Fibroblast of pulmonary artery (primary cell): Measurements from ENCODE around the gene RNF223.

Source experiments
- DNase-seq: peaks from one replicate; pipeline ENCODE4 v3.0.0-alpha.2; 2010; ENCODE audit warnings: low read depth
- H3K4me3 ChIP-seq: replicated peaks from 2 replicates; pipeline ENCODE4 v1.5.1; 2011; ENCODE audit warnings: low read depth, mild to moderate bottlenecking, control low read depth, low read length, moderate library complexity
- TF ChIP-seq, protein P1 (sequence below): IDR thresholded peaks from 2 replicates; pipeline ENCODE4 v1.5.1; 2011; ENCODE audit warnings: mild to moderate bottlenecking, control low read depth, low read length, inconsistent platforms; ENCODE audit errors: missing control alignments

RNF223 gene

DNA sequence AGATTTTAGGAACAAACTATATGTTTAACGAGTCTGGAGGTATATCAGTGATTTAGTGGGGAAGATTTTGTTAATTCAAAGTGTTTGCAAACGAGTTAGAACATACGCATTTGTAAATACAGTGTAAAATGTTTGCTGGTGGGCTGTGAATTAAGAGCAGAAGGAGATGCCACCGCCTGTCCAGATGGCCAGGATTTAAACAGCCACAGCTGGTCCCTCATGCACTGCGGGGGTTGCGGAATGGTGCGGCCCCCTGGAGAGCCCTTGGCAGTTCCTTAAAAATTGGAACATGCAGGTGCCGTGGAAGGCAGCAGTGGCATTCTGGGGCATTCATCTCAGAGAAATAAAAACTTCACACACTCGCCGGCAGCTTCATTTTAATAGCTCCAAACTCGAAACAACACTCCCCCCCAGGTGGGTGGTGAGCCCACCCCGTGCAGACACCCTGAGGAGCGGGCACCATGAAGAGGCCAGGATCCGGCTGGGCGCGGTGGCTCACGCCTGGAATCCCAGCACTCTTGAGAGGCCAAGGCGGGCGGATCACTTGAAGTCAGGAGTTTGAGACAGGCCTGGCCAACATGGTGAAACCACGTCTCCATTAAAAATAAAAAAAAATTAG, 45.3 kb upstream of the RNF223 start:
- TF ChIP-seq, protein P1, sequence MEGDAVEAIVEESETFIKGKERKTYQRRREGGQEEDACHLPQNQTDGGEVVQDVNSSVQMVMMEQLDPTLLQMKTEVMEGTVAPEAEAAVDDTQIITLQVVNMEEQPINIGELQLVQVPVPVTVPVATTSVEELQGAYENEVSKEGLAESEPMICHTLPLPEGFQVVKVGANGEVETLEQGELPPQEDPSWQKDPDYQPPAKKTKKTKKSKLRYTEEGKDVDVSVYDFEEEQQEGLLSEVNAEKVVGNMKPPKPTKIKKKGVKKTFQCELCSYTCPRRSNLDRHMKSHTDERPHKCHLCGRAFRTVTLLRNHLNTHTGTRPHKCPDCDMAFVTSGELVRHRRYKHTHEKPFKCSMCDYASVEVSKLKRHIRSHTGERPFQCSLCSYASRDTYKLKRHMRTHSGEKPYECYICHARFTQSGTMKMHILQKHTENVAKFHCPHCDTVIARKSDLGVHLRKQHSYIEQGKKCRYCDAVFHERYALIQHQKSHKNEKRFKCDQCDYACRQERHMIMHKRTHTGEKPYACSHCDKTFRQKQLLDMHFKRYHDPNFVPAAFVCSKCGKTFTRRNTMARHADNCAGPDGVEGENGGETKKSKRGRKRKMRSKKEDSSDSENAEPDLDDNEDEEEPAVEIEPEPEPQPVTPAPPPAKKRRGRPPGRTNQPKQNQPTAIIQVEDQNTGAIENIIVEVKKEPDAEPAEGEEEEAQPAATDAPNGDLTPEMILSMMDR = no peak
- DNase-seq = no peak

DNA sequence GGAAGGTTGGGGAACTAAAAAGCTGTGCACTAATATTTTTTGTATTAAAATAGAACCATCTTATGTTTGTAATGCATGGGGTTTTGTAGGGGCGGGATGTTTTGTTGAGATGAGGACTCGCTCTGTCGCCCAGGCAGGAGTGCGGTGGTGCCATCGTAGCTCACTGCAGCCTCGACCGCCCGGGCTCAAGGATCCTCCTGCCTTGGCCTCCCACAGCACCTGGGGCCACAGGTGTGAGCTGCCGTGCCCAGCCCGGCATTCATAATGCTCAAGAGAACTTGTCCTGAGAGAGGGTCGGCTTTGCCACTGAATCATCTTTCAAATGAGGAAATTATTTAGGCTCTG, 44.7 kb upstream of the RNF223 start:
- no peak overlapping the region for H3K4me3 ChIP-seq
- DNase-seq = no peak
- TF ChIP-seq, protein P1 = no peak

More for the DNA sequence above, 45.3 kb upstream of the RNF223 start:
- H3K4me3 ChIP-seq = no peak overlapping the region

DNA sequence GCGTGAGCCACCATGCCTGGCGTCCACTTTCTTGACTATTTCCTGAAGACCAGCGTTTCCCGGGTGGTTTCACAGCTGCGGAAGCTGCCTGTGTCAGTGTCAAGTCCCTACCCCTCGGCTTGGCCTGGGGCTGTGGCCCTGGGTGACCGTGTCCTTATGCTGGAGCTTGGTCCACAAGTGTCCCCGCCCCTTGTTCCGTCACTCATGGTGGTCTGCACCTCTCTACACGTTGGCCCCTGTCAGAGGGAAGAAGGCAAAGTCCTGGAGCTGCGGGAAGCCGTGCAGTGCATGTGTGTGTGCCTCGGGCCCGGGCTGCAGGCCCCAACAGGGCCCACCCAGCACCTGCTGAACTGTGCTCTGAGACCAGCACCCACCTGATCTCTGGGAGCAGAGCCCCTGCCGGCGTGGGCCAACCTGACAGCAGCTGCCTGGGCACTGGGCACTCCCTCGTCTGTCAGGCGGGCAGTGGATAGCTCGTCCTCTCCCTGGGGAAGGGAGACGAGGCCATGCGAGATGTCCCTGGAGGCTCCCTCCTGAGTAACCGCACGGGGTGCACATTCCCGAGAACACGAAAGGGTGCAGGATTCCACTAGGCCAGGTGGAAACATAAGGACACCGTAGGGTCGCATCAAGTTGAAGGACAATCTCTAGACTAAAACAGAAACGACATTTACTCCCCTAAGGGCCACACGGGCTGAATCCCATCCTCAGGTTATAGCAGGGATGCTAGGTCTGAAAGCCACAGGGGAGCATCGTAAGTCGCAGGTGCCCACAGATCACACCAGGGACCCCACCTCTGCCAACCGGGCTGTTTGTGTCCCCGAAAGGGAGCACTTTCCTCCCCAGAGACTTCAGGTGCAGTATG, 44.1 kb upstream of the RNF223 start:
- TF ChIP-seq, protein P1 = no peak
- H3K4me3 ChIP-seq = no peak overlapping the region
- no peak for DNase-seq

DNA sequence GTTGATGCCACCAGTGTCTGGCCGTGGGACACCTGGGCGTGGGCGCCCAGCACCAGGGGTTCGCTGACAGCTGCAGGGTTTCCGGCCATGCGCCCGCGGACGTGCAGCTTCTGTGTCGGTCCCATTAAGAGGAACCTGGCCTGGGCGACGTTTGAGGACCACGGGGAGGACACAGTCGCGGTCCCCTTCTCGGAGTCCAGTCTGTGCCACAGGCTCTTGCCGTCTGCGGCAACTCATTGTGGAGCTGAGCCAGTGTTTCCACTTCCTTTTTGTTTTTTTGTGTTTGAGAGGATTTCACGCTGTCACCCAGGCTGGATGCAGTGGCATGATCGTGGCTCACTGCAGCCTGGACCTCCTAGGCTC, 43.3 kb upstream of the RNF223 start:
- H3K4me3 ChIP-seq = no peak overlapping the region
- TF ChIP-seq, protein P1 = no peak
- DNase-seq = no peak

DNA sequence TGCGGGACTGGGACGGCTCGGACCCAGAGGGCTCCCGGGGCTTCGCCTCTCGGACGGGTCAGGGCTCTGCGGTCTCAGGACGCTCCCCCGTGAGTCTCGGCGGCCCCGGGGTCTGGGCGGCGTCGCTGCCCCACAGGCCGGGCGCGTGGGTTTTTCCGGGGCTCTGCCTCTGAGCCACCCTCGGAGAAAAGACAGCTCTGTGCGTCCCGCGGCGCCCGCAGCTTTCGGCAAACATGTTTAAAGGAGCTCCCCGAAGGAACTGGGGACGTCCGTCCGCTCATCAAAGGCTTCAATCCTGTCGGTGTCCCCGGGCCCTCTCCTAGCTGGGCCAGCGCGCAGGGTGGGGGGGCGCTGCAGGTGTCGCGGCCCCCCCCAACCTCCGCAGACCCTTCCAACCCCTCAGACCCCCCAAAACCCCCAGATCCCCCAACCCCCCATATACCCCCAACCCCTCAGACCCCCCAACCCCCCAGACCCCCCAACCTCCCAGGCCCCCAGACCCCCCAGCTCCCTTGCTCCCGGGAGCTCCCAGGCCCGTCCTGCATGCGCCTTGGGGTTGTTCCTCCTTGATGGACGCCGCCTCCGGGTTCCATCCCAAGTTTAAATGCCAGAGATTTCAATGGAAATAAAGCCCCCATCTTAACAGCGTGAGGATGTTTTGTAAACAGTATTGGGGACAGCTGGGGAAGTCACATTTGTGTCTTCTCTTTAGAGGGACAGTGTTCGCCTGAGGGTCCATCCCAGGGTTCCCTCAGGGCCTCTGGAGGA, 42.8 kb upstream of the RNF223 start:
- peak overlapping the region; percentile 54 for H3K4me3 ChIP-seq
- no peak for DNase-seq
- TF ChIP-seq, protein P1 = no peak

DNA sequence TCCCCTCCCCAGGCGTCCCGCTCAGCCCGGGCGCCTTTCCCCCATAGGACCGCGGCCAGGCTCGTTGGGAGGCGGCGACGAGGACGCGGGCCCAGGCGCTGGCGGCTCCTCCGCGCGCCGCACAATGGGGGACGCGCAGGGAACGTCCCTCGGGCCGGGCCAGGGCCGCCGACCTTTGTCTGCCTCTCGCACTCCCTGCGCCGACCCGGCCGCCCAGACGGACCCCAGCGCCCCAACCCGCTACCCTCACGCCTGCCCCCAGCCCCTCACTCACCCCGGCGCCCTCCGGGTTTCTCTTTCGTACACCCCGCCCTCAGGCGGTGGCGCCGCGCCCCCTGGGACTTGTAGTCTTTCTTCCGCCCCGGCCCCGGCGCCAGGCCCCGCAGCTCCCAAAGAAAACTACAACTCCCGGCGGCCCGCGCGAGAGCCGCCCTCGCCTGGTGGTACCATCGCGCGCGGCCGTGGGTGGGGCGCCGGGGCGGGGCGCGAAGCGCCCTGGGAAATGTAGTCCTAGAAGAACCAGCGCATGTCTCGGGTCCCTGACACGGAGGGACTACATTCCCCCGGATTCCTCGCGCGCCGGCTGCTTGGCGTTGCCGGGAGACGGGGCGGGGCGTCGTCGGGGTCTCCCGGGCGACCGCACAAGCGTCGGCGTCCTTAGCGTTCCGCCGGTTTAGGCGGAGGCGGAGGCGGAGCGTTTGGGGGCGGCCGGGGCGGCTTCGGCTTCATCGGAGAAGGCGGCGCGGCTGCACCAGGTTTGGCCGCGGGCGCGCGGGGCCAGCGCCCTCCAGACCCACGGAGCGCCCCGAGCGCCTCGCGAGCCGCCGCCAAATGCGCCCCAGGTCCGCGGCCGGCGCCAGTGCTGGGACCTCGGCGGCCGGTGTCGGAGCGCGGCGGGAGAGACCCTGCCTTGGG, 41.9 kb upstream of the RNF223 start, which contains the start of gene C1orf159:
Gene C1orf159, minus strand, starts transcription at position 304 of the 915 bp plus-strand sequence. CDS start 24,546 bp downstream, outside the sequence.
- TF ChIP-seq, protein P1 = no peak
- H3K4me3 ChIP-seq = peak within 1 kb of the TSS; percentile 67
- peak; percentile 98 for DNase-seq
